NCI-H2171 (cell line): ENCODE measurements around the gene PDE8A.
"Not testable (repeated sequence)": the region's sequence is repeated elsewhere in the genome, so short reads cannot be mapped to it uniquely, and the experiment has no call there.

Source experiments
- DNase-seq: peaks from one replicate; lab custom pipeline; 2025; lab: John Stamatoyannopoulos, UW

The PDE8A gene

DNA sequence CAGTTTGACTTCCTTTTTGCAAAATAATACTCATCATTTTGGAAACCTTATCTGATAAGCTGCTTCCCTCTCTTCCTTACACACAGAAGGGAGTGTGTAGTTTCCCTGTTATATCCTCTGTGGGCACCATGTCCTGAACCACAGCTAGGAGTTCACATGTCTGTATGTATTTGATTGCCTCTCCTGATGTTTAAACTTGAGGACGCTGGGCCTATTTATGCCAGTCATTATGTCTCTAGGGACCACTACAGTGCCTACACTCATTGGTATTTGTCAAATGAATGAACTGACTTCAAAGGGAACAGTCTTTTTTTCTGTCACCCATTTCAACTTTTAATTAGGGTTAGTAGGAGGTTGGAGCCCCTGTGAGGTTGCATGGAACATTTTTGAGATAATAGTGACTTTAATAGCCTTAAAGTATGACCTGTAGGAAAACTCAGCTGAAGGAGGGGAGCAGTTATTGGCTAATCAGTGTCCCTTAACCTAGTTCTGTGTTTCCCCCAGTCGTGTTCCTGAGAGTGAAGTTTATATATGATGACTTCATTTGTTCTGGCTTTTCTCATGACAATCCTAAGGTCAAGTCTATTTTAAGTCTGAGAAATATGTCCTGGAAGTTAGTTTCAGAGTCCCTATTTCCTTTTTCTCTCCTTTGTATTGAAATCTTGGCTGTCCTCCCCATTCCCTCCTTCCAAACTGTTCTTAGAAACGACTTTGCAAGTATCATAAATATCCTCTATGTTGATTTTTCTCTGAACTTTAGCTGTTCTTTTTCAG, 28.9 kb downstream of the PDE8A start:
- peak; percentile 47 for DNase-seq

DNA sequence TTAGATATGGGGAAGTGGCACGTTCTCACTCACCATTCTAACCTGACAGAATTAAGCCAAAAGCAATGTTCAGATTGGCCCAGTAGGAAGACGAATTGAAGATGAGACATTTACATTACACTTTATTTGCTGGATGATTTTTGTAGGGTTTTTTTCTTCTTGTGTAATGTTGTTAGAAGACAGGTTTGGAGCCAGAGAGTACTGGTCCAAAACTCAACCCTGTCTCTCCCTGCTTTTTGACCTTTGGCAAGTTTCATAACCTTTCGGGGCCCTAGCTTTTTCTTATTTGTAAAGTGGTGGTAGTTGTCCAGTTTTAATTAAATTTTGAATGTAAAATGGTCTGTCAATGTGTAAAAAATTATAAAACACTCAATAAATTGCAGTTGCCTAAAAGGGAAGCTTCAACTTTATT, 29.5 kb downstream of the PDE8A start:
- no peak for DNase-seq

DNA sequence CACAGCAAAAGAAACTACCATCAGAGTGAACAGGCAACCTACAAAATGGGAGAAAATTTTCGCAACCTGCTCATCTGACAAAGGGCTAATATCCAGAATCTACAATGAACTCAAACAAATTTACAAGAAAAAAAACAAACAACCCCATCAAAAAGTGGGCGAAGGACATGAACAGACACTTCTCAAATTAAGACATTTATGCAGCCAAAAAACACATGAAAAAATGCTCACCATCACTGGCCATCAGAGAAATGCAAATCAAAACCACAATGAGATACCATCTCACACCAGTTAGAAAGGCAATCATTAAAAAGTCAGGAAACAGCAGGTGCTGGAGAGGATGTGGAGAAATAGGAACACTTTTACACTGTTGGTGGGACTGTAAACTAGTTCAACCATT, 30.1 kb downstream of the PDE8A start:
- not testable (repeated sequence) for DNase-seq

DNA sequence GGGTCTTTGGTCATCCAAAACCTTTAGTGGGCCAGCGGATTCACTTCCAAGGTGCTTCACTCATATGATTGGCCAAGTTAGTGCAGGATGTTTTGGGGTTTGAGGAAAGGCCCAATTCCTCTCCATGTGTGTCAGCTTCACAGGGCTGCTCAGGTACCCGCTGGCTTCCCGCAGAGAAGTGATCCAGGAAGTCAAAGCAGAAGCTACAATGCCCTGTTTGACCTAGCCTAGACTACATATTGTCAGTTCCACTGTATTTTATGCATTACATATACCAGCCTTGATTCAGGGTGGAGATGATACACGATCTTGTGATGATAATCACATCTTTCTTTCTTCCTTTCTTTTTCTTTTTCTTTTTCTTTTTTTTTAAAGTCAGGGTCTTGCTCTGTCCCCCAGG, 32.1 kb downstream of the PDE8A start:
- DNase-seq: no peak

DNA sequence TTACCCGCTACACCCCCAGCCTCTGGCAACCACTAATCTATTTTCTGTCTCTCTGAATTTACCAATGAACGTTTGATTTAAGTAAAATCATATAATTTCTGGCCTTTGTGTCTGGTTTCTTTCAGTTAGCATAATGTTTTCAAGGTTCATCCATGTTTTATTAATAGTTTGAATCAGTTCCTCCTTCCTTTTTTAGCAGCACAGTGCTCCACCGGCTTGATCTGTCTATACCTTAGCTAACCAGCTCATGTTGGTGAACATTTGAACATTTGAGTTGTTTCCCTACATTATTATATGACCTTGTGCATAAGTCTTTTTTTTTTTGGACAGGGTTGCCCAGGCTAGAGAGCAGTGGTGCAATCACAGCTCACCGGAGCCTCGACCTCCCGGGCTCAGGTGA, 33.3 kb downstream of the PDE8A start:
- DNase-seq: no peak

DNA sequence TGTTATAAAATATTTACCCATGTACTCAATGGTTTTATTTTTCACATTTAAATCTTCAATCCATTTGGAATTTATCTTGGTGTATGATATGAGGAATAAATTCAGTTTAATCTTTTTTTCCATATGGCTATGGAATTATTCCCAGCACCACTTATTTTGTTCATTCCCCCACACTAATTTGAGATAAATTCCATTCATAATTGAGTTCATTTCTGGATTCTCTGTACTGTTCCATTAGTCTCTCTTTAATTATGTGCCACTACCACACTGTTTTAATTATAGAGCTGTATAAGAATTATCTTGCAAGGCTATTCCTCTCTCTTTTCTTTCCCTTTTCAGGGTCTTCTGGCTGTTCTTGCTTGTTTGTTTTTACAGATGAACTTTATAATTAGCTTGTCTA, 34.6 kb downstream of the PDE8A start:
- DNase-seq: no peak

DNA sequence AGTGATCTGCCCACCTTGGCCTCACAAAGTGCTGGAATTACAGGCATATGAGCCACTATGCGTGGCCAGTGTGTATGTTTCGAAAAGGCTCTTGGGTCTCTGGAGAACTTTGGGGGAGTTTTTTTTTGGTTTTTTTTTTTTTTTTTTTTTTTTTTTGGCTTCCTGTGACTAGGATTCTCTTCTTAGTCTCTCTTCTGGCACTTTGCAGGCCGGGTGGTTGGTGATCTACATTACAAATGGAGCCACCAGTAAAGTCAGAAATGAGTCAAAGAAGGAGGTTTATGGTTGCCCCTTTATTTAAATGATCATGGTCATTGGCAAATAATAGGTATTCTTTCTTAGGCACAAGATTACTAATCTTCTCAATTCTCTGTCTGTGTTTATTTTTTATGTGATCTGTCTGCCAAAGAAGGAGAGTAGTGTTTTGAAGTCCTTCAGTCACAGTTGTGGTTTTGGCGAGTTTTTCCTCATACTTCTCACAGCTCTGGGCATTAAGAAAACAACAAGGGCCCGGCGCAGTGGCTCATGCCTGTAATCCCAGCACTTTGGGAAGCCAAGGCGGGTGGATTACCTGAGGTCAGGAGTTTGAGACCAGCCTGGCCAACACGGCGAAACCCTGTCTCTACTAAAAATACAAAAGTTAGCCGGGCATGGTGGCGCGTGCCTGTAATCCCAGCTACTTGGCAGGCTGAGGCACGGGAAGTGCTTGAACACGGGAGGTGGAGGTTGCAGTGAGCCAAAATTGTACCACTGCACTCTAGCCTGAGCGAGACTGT, 38.3 kb downstream of the PDE8A start:
- no peak for DNase-seq

DNA sequence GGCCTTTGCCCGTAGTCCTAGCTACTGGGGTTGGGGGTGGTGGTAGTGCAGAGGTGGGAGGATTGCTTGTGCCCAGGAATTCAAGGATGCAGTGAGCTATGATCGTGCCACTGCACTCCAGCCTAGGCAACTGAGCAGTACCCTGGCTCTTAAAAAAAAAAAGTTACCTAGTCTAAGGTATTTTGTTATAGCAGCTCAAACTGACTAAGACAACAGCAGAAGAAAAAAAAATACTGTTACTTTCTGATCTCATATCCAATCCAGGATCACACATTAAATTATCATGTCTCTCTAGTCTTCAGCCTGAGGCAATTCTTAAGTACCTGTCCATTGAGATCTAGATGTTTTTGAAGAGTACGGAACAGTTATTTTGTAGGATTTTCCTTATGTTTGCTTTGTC, 39.8 kb downstream of the PDE8A start:
- DNase-seq: no peak

DNA sequence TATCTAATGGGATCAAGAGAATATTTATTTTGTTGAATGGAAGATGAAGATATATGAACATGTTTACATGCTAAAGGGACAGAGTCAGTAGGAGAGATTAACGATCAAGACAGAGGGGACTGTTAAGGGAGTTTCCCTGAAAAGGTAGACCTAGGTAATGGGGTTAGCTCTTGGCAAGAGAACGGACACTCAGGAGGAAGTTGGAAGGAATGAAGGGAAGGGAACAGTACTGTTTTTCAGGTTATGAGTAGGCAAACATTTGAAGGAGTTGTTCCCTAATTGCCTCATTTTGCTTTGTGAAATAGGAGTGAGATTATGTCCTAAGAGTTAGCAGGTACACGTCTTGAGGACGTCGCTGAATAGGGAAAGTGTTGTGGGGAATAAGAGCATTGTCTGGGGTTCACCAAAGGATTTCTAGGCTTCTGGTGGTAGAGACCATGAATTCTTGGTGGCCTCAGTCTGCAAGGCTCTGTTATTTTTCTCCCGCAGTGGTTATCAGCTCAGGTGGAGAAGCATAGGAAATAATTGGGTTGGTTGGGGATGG, 41.3 kb downstream of the PDE8A start:
- DNase-seq: no peak

DNA sequence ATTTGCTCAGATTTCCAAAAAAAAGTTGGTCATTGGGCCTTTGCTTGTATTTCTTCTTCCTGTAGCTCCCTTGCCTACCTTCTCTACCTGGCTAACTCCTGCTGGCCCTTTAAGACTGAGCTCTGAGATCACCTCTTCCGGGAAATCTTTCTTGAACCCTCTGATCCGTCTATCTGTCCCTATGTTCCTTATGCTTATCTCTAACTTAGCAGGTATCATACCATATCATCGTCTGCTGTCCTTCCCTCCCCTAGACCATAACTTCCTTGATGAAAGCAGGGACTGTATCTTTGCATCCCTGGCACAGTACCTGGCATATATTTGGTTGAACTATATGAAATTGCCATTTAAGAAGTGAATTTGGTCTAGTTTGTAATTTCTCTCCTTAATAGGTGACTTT, 42.3 kb downstream of the PDE8A start:
- no peak for DNase-seq

DNA sequence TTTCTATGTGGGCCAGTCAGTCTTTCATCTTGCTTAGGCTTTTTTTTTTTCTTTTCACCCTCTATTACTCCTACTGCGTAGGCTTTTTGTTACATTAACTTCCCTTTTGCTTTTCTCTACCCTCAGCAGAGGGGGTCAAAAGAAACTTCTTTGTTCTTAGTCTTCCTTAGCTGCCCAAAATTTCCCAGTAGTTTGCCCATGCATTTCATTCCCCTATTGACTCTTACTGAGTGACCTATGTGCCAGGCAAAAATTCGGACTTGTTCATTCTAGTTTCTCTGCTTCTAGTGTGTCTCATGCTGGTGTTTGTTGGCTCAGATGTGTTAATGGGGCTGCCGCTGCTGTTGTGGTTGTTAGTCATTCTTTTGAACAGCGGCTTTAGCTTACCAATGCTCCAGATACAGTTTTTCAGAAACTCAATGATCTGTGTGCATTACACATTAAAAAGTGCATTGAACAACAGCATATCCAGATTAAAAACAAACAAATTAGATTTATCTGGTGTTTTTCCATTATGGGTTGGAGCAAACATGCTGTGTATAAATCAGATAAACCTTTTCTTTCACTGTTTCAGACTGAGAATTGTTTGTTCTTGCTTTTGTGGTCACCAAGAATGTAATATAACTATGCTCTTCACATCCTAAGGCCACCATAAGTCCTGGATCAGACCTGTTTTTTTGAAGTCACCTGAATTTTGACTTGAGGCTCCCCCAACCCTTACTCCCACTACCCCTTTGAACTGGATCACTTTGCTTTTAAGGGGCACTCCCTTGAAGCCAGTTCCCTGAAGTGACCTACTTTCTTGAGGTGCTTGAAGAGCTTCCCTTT, 43.1 kb downstream of the PDE8A start:
- no peak for DNase-seq

DNA sequence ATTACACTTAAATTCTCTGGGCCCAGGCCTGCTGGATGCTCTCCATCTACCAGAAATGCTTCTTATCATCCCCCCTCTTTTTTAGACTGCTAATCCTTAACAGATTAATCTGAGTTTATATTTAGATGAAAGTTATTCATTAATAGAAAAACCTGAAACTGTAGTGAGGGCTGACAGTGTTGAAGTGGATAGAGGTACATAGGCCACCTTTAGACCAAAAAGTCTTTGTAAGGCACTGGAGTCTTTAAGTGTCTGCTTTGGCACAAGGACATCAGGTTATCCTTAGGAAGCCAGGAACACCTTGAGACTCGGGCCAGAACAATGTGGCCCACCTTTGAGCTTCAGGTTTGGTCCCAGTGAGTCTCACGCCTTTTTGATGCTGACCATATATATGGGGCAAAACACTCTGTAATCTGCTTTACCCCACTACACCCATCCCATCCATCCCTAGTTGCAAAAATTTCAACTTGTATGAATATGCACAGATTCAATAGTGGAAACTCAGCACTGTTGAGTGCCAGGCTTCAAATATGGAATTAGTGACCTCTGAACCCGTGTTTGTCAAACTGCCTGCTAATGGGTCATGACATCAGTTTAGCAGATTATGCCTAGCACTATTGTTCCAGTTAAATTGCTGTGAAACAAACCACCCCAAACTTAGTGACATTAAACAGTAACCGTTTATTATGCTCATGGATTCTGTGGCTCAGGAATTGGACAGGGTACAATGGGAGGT, 44.0 kb downstream of the PDE8A start:
- no peak for DNase-seq

DNA sequence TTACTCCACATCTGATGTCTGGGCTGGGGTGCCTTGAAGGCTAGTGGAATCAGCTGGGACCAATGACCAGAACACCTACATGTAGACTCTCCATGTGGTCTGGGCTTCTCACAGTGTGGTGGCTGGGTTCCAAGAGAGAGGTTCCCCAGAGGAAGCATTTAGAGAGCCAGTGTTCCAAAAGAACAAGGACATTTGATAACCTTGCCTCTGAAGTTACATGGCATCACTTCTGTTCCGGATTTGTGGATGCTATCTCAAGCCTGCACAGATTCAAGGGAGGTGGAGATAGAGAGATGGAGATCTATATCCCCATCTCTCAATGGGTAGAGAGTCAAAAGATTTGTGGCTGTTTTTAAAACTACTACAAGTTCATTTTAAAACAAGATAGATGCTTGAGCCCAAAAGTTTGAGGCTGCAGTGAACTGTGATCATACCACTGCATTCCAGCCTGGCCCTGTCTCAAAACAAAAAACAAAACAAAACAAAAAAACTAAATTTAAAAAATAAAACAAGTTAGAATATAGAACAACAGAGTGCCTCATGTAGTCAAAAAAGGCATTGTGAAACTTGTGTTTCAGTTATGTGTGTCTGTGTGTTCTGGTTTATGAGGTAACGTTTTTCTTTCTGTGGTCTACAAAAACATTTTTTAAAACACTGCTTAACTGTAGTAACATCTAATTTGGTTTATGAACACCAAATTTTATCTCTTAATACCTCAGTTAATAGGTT, 44.8 kb downstream of the PDE8A start:
- no peak for DNase-seq

DNA sequence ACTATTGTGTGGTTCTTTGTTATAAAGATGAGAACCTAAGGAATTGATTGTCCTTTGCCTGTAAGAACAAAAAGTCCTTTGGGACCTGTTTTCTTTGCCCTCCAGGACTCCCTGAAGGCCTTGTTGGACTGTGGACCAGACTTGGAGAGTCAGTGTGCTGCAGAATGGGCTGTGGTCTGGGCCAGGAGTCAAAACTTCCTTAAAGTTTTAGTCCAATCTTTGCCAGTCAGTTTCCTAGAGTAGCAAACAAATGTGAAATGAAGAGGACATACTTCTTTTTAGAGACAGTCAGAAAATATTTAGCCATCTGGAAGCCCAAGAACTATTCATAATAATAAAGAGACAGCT, 45.4 kb downstream of the PDE8A start:
- DNase-seq: no peak

DNA sequence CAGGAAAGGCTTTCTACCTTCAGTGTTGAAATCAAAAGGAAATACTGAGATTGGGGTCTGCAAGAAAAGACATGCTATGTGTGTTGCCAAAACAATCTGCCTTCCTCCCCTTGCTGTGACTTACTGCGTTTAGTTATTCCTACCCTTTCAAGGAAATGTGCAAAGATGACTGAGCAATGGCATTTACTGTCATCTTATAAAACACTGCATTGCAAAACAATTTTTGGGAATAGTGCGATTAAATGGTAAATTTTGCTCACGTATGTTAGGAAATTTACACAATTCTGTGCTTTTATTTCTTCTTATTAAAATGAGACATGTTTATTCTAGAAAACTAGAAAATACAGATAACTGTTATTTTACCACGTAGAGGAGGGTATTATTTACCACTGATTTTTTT, 45.8 kb downstream of the PDE8A start:
- DNase-seq: no peak

DNA sequence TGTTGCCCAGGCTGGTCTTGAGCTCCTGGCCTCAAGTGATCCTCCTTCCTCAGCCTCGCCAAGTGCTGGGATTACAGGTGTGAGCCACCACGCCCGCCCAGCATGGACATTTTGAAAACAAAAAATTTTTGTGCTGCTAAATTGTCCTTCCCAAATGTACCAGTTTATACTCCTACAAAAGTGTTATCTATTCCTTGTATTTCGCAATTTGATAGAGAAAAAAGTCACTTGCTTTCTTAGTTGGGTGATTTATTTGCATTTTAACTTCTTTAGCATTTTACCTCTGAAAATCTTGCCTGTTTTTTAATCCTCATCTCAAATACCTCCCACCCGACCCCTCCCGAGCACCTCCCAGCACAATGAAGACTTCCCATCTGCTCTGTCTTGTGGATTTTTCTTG, 46.8 kb downstream of the PDE8A start:
- DNase-seq: no peak

DNA sequence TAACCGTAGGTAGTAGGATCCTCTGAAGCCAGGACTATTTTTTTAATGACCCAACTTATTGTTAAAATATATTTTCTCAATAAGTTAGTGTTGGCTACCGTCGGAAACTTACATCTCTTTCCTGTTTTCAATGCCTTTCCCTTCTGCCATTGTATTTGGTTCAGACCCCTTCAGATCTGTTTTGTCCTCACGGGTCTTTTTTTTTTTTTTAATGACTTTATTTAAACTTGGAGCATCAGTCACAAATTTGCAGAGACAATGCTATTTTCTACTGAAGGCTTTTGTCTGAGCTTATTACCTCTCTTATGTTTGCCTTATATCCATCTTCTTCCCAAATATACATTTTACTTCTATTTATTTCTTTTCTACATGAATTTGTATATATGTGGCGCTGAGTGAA, 47.6 kb downstream of the PDE8A start:
- no peak for DNase-seq

DNA sequence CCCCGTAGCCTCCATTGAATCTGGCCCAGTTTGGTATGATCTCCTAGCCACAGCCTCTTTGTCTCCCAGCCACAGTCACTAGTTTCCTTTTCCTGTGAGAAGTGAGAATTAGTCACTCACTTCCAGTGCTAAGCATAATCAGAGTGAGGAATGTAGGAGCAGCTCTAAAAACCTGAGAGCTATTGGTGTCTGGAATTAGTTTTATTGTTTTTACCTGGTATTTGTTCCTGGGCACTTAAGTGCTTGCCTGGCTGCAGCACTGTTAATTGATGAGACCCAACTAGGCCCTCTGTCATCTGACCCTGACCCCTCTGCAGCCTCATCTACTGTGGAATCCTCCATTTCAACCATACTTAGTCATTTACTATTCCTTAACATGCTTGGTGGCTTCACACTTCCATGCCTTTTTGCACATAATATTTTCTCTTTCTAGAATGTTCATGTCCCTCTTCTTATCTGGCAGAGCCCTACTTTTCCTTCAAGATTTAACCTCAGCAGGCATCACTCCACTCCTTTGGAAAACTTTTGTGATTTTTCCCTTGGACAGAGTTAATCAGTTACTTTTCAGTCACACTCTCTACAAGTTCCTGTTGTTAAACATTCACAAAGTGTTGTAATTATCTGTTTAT, 48.8 kb downstream of the PDE8A start:
- no peak for DNase-seq

DNA sequence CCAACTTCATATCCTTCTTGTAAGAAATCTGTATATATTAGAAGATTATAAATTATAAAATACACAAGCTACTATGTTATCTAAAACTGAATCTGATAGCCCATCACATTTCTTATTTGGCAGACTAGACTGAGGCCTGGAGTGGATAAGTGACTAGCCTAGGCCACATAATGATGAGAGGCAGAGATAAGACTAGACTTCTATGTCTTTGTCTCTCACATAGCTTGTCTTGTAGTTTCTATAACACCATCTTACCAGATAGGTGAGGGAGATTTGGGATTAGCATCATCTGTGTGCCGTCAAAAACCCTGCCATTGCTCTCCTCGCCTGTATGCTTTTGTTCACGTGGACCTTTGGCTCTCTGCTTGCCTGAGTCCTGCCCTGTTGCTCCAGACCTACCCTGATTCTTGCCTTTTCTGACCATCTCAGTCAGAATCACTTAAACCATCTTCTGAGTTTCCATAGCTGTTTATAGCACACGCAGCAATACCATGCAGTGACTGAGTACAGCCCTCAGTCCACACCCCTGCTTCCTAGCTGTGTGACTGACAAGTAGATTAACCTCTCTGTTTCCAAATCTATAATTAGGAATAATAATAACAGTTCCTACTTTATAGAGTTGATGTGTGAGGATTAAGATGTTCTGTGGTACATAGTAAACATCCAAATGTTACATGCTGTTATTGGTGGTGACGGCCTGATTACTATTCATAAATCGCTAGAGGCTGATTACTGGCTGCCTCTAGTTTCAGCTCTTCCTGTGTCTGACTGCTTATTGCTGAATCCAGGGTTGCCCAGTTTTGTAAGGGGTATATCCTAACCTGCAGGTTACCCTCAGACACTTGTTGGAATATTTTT, 49.7 kb downstream of the PDE8A start:
- no peak for DNase-seq
